Activated CD8-positive, alpha-beta T cell treated with anti-CD3 and anti-CD28 coated beads for 36 hours (primary cell): ENCODE measurements around the gene ZPBP. TPM values are rescaled to one million over a fixed set of nuclear protein-coding genes. Genes with fewer than 3 reads are reported as not detected.

Source experiments
- ATAC-seq: fragments of 200-7000 bp; cut with Tn5 transposase; one replicate; pipeline ENCODE4 v1.10.0; 2021; ENCODE audit warnings: mild to moderate bottlenecking, moderate library complexity
- CTCF ChIA-PET: fragments of 350-600 bp; sonication (Branson Sonifier 250); formaldehyde crosslinking; loops from one replicate; lab custom pipeline; 2021; ENCODE audit warnings: antibody characterized with exemption; lab: Charles Lee
- POLR2A ChIA-PET: fragments of 350-600 bp; sonication (Branson Sonifier 250); formaldehyde crosslinking; loops from one replicate; lab custom pipeline; 2021; ENCODE audit warnings: antibody characterized with exemption; lab: Charles Lee
- DNase-seq: peaks from one replicate; pipeline ENCODE4 v3.0.0-alpha.2; 2020
- H3K27ac Mint-ChIP-seq: one replicate; pipeline ENCODE4 v1.8.0; 2021; ENCODE audit warnings: mild to moderate bottlenecking, mixed read lengths
- H3K27me3 Mint-ChIP-seq: one replicate; pipeline ENCODE4 v1.8.0; 2021; ENCODE audit warnings: mixed read lengths
- H3K36me3 Mint-ChIP-seq: one replicate; pipeline ENCODE4 v1.8.0; 2021; ENCODE audit warnings: low read depth, mixed read lengths
- H3K4me1 Mint-ChIP-seq: one replicate; pipeline ENCODE4 v1.8.0; 2021; ENCODE audit warnings: low read depth, mixed read lengths
- H3K4me3 Mint-ChIP-seq: one replicate; pipeline ENCODE4 v1.8.0; 2021; ENCODE audit warnings: mild to moderate bottlenecking, moderate library complexity, mixed read lengths
- H3K9me3 Mint-ChIP-seq: one replicate; pipeline ENCODE4 v1.8.0; 2021; ENCODE audit warnings: mixed read lengths
- intact Hi-C: fragments of 100-400 bp; cut with micrococcal nuclease; formaldehyde crosslinking; loops from one replicate; pipeline ENCODE4 v1.10.0; 2022
- total RNA-seq, 2 experiments: library from RNA; stranded (reverse); gene quantifications; one replicate each; pipeline ENCODE4 v1.2.3, GENCODE V29; 2021
- TF ChIP-seq, protein P1 (sequence below): fragments of 200-600 bp; IDR thresholded peaks from one replicate; pipeline ENCODE4 v1.8.0; 2022; ENCODE audit warnings: antibody characterized with exemption, mild to moderate bottlenecking

Gene ZPBP
- total RNA-seq, 2 experiments from 2014 or later, result 0.36 TPM; not detected in 1

GRCh38 chr7:49974035-49974434 lies 119.0 kb downstream of the ZPBP start:
- no peaks in the 10 kb centered on the region for H3K36me3 Mint-ChIP-seq

DNA sequence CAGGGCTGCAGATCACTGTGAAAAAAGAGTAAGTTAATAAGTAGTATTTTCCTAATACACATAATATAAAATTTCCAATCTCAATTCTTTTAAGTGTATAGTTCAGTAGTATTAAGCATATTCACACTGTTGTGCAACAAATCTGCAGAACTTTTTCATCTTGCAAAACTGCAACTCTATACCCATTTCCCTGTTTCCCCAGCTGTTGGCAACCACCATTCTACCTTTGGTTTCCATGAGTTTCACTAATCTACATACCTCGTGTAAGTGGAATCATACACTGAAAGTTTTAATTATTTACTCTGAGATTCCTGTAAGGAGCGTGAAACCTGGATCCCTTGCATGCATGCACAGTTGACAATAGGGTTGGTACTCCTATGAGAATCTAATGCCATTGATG lies 155.4 kb downstream of the ZPBP start:
- TF ChIP-seq, protein P1, sequence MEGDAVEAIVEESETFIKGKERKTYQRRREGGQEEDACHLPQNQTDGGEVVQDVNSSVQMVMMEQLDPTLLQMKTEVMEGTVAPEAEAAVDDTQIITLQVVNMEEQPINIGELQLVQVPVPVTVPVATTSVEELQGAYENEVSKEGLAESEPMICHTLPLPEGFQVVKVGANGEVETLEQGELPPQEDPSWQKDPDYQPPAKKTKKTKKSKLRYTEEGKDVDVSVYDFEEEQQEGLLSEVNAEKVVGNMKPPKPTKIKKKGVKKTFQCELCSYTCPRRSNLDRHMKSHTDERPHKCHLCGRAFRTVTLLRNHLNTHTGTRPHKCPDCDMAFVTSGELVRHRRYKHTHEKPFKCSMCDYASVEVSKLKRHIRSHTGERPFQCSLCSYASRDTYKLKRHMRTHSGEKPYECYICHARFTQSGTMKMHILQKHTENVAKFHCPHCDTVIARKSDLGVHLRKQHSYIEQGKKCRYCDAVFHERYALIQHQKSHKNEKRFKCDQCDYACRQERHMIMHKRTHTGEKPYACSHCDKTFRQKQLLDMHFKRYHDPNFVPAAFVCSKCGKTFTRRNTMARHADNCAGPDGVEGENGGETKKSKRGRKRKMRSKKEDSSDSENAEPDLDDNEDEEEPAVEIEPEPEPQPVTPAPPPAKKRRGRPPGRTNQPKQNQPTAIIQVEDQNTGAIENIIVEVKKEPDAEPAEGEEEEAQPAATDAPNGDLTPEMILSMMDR, result no peak
- H3K9me3 Mint-ChIP-seq, result peaks cover 1% of the 10 kb centered on the region
- no peaks in the 10 kb centered on the region for H3K4me1 Mint-ChIP-seq
- no peak for DNase-seq
- POLR2A ChIA-PET, result no interaction called here
- CTCF ChIA-PET, result no interaction called here
- no peaks in the 10 kb centered on the region for H3K36me3 Mint-ChIP-seq
- ATAC-seq, result no peak
- H3K4me3 Mint-ChIP-seq, result no peak overlapping the region
- no peak overlapping the region for H3K27ac Mint-ChIP-seq
- H3K27me3 Mint-ChIP-seq, result no peaks in the 10 kb centered on the region
- intact Hi-C loops, result no loop called here

More at GRCh38 chr7:49974035-49974434, 119.0 kb downstream of the ZPBP start:
- POLR2A ChIA-PET, result no interaction called here
- no peaks in the 10 kb centered on the region for H3K4me1 Mint-ChIP-seq
- ATAC-seq (no peak), DNase-seq (no peak)
- intact Hi-C loops, result no loop called here
- TF ChIP-seq, protein P1, result no peak
- no peaks in the 10 kb centered on the region for H3K27me3 Mint-ChIP-seq
- no peak overlapping the region for H3K4me3 Mint-ChIP-seq
- H3K9me3 Mint-ChIP-seq, result no peaks in the 10 kb centered on the region
- CTCF ChIA-PET, result no interaction called here
- H3K27ac Mint-ChIP-seq, result no peak overlapping the region

GRCh38 chr7:49931627-49932026 lies 161.4 kb downstream of the ZPBP start:
- ChIA-PET CTCF (no interaction called here), POLR2A (no interaction called here)
- ATAC-seq (no peak), DNase-seq (no peak)
- TF ChIP-seq, protein P1, result no peak
- Mint-ChIP-seq H3K9me3 (peaks cover 19% of the 10 kb centered on the region), H3K27ac (no peak overlapping the region), H3K4me1 (no peaks in the 10 kb centered on the region), H3K36me3 (no peaks in the 10 kb centered on the region), H3K4me3 (no peak overlapping the region), H3K27me3 (no peaks in the 10 kb centered on the region)
- intact Hi-C loops, result no loop called here

- DNase-seq (no peak), ATAC-seq (no peak)
- Mint-ChIP-seq H3K36me3 (no peaks in the 10 kb centered on the region), H3K27me3 (no peaks in the 10 kb centered on the region), H3K9me3 (peaks cover 19% of the 10 kb centered on the region), H3K27ac (no peak overlapping the region), H3K4me1 (no peaks in the 10 kb centered on the region), H3K4me3 (no peak overlapping the region)
- intact Hi-C loops, result no loop called here
- TF ChIP-seq, protein P1, result no peak
- CTCF ChIA-PET, result no interaction called here
- POLR2A ChIA-PET, result no interaction called here
Measured at GRCh38 chr7:49928787-49929186, 164.3 kb downstream of the ZPBP start.

DNA sequence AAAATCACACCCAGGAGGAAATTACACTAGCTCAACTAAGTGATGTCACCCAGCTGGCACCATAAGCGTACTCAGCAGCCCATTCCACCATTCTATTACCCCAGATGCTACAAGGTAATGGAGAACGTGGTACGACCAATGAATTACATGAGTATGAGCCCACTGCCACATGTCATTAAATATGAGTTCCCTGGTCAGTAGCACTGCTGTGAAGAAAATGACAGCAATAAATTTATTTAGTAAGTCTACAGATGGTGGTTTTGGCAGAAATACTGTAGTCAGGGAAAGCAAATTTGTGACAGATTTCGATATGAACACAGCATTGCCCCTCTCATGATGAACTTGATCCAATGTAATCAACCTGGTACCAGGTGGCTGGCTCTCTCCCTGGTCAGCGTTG lies 165.4 kb downstream of the ZPBP start:
- CTCF ChIA-PET, result no interaction called here

More for the DNA sequence above, 165.4 kb downstream of the ZPBP start:
- H3K27ac Mint-ChIP-seq, result no peak overlapping the region
- no peak overlapping the region for H3K4me3 Mint-ChIP-seq
- H3K9me3 Mint-ChIP-seq, result peaks cover 18% of the 10 kb centered on the region
- DNase-seq (no peak), ATAC-seq (no peak)
- H3K27me3 Mint-ChIP-seq, result no peaks in the 10 kb centered on the region
- intact Hi-C loops, result no loop called here
- POLR2A ChIA-PET, result no interaction called here
- TF ChIP-seq, protein P1, result no peak
- H3K36me3 Mint-ChIP-seq, result no peaks in the 10 kb centered on the region
- no peaks in the 10 kb centered on the region for H3K4me1 Mint-ChIP-seq
